Kidney (tissue), 14 donors: Measurements from ENCODE around the gene MYO16. TPM values are rescaled to one million over a fixed set of nuclear protein-coding genes. Genes with fewer than 3 reads are reported as not detected.

ENCODE experiments used
- DNase-seq, 5 donors: peaks; one replicate each; pipeline ENCODE4 v3.0.0-alpha.2; 2013 to 2020
- FAIRE-seq: peaks from 2 replicates; lab custom pipeline; 2012; peaks lifted over from hg19 to GRCh38; lab: Jason Lieb, UNC
- H3K27ac ChIP-seq, 2 donors: one replicate each; pipeline ENCODE4 v1.7.0; 2013; ENCODE audit warnings: low read depth in 2 of 2, low read length in 2 of 2, inconsistent platforms in 1 of 2
- H3K27me3 ChIP-seq: one replicate; pipeline ENCODE4 v1.7.1; 2013; ENCODE audit warnings: low read length, inconsistent platforms; ENCODE audit not compliant: control insufficient read depth, insufficient read depth
- H3K36me3 ChIP-seq, 3 donors: one replicate each; pipeline versions ENCODE4 v1.7.0 to v1.7.1; 2013; ENCODE audit warnings: low read length in 3 of 3, control low read depth in 1 of 3, inconsistent platforms in 1 of 3; ENCODE audit not compliant: insufficient read depth in 3 of 3, control insufficient read depth in 2 of 3
- H3K4me1 ChIP-seq, 3 donors: one replicate each; pipeline versions ENCODE4 v1.7.0 to v1.7.1; 2013; ENCODE audit warnings: low read length in 3 of 3, inconsistent platforms in 1 of 3, low read depth in 1 of 3; ENCODE audit not compliant: control insufficient read depth in 2 of 3, insufficient read depth in 2 of 3
- H3K4me3 ChIP-seq, 3 donors: one replicate each; pipeline versions ENCODE4 v1.7.0 to v1.8.1; 2013; ENCODE audit warnings: low read length in 3 of 3, control low read depth in 1 of 3, inconsistent platforms in 1 of 3
- H3K9ac ChIP-seq, 3 donors: one replicate each; pipeline versions ENCODE4 v1.7.0 to v1.7.1; 2013; ENCODE audit warnings: low read length in 3 of 3, control low read depth in 1 of 3, inconsistent platforms in 1 of 3
- H3K9me3 ChIP-seq, 3 donors: one replicate each; pipeline versions ENCODE4 v1.7.0 to v1.7.1; 2013; ENCODE audit warnings: low read length in 3 of 3, control low read depth in 1 of 3, inconsistent platforms in 1 of 3; ENCODE audit not compliant: control insufficient read depth in 2 of 3, insufficient read depth in 1 of 3
- CTCF ChIP-seq: IDR thresholded peaks from 3 replicates; pipeline ENCODE4 v1.5.1; 2012; ENCODE audit warnings: mild to moderate bottlenecking, moderate library complexity, borderline replicate concordance; ENCODE audit not compliant: insufficient read depth; ENCODE audit errors: extremely low read depth
- intact Hi-C: fragments of 100-400 bp; cut with DNase I; formaldehyde crosslinking; loops from one replicate; pipeline ENCODE4 v1.11.1; 2022
- polyA plus RNA-seq: library from polyadenylated mRNA; stranded (reverse); fragments of 350-450 nt; fragmentation: Illumina TruSeq; extraction: RNeasy Lipid Tissue Mini Kit (QIAGEN cat#74804); gene quantifications from one replicate; pipeline ENCODE4 v1.2.3, GENCODE V29; 2014; ENCODE audit warnings: low read depth, low replicate concordance; ENCODE audit not compliant: insufficient read depth
- total RNA-seq: library from RNA; stranded (reverse); fragmentation: NEBNext Ultra II Directional; extraction: Animal tissue kit (Norgen Biotek cat#: 25700); gene quantifications from one replicate; pipeline ENCODE4 v1.2.1, GENCODE V29; 2021
- donor health status: control.
- donor health status: control.
- donor health status: control.
- donor health status: control.
- donor health status: control.
- donor health status: DM: yes; HTN: yes; CAD: no.
- donor health status: Normal renal cell carcinoma (clear cell type).

Gene MYO16
- total and polyA plus RNA-seq, 2 donors from 2014 or later: 0.22 to 0.43 TPM

DNA sequence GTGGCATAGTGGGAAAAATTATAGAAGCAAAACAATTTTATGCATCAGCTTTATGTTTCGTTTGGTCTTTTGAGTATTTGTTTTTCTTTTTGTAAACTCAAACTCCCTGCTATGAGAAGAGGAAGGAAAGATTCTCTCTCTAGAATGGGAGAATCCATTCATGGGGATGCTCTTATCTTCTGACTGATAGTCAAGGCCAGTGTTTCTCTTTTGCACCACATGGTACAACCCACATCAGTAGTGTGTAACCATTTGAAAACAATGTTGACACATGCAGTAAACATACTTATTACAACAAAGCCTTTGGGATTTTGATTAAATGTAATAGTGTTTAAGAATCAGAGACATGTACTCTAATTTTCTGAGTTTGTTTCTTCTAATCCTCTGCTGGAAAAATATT is 490.5 kb downstream of the MYO16 start:
- TF ChIP-seq CTCF: no peak
- no peaks in the 10 kb centered on the region for H3K27me3 ChIP-seq
- H3K9ac ChIP-seq: no peak overlapping the region
- no peak for FAIRE-seq
- no peak overlapping the region for H3K4me3 ChIP-seq
- H3K9me3 ChIP-seq: no peaks in the 10 kb centered on the region
- no peaks in the 10 kb centered on the region for H3K4me1 ChIP-seq
- H3K27ac ChIP-seq: no peak overlapping the region
- DNase-seq: no peak
- intact Hi-C loops: no loop called here
- no peaks in the 10 kb centered on the region for H3K36me3 ChIP-seq

- H3K27me3 ChIP-seq: no peaks in the 10 kb centered on the region
- DNase-seq (no peak), FAIRE-seq (no peak)
- intact Hi-C loops: no loop called here
- H3K36me3 ChIP-seq: no peaks in the 10 kb centered on the region
- no peak overlapping the region for H3K4me3 ChIP-seq
- no peak for TF ChIP-seq CTCF
- no peaks in the 10 kb centered on the region for H3K9me3 ChIP-seq
- H3K9ac ChIP-seq: no peak overlapping the region
- no peaks in the 10 kb centered on the region for H3K4me1 ChIP-seq
- H3K27ac ChIP-seq: no peak overlapping the region
These were observed 492.4 kb downstream of the MYO16 start for GRCh38 chr13:109121826-109122225.

- intact Hi-C loops: no loop called here
- TF ChIP-seq CTCF: no peak
These were observed 494.6 kb downstream of the MYO16 start for GRCh38 chr13:109123971-109124370.

GRCh38 chr13:109126178-109126577 is 496.8 kb downstream of the MYO16 start:
- Histone ChIP-seq H3K36me3 (no peaks in the 10 kb centered on the region), H3K27ac (no peak overlapping the region), H3K27me3 (no peaks in the 10 kb centered on the region), H3K9me3 (no peaks in the 10 kb centered on the region), H3K9ac (no peak overlapping the region), H3K4me1 (no peaks in the 10 kb centered on the region), H3K4me3 (no peak overlapping the region)
- FAIRE-seq (no peak), DNase-seq (no peak)
- intact Hi-C loops: no loop called here
- TF ChIP-seq CTCF: no peak

More at GRCh38 chr13:109123971-109124370, 494.6 kb downstream of the MYO16 start:
- no peaks in the 10 kb centered on the region for H3K36me3 ChIP-seq
- H3K9ac ChIP-seq: no peak overlapping the region
- no peak overlapping the region for H3K4me3 ChIP-seq
- no peaks in the 10 kb centered on the region for H3K27me3 ChIP-seq
- H3K27ac ChIP-seq: no peak overlapping the region
- no peaks in the 10 kb centered on the region for H3K9me3 ChIP-seq
- FAIRE-seq (no peak), DNase-seq (no peak)
- no peaks in the 10 kb centered on the region for H3K4me1 ChIP-seq
